ENCODE measurements around the gene TENT4A. TPM values are rescaled to one million over a fixed set of nuclear protein-coding genes. Genes with fewer than 3 reads are reported as not detected.

Gene TENT4A
- total RNA-seq, 4 donors from 2014 or later, result 11.9 to 15.2 (median 12.7) TPM

DNA sequence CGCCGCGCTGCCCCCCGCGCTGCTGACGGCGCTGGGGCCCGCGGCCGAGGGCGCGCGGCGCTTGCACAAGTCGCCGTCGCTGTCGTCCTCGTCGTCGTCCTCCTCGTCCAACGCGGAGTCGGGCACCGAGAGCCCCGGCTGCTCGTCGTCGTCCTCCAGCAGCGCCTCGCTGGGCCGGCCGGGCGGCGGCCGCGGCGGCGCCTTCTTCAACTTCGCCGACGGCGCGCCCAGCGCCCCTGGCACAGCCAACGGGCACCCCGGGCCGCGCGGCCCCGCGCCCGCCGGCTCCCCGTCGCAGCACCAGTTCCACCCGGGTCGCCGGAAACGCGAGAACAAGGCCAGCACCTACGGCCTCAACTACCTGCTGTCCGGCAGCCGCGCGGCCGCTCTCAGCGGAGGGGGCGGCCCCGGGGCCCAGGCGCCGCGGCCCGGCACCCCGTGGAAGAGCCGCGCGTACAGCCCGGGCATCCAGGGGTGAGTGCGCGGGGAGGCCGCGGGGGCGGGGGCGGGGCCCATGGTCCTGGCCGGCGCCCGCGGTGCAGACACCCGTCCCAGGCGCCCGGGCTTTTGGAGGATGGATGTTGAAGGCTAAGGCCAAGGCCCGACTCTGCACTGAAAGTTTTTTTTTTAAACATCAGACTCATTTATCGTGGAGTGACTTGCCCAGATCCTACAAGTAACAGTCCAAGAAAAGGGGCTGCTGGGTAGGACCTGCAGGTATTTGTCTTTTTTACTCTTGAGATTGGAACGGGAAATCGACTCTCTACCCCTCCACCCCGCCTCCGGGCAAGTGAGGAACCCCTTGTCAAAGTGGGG, 1.2 kb downstream of the TENT4A start:
- DNase-seq (no peak), ATAC-seq (no peak)

DNA sequence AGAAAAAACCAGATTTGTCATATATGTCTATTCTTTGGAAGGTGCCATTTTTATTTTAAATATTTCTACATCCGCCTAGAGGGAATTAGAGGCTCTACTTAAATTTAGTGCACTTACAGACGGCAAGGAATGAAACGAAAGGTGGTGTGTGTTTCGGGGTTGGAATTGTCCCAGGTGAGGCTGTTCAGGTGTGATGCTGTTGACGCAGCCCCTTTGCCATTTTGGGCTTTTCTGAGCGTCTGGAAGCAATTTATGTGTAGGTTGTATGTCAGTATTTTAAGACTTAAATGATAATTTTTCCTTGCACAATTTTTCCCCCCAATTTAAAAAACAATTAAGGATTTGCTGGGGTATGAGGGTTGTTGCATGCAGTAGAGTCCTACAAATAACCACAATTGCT, 2.0 kb downstream of the TENT4A start:
- no peak for TF ChIP-seq POLR2A (IDR thresholded peaks at IDR 0.05)
- TF ChIP-seq, protein P1, sequence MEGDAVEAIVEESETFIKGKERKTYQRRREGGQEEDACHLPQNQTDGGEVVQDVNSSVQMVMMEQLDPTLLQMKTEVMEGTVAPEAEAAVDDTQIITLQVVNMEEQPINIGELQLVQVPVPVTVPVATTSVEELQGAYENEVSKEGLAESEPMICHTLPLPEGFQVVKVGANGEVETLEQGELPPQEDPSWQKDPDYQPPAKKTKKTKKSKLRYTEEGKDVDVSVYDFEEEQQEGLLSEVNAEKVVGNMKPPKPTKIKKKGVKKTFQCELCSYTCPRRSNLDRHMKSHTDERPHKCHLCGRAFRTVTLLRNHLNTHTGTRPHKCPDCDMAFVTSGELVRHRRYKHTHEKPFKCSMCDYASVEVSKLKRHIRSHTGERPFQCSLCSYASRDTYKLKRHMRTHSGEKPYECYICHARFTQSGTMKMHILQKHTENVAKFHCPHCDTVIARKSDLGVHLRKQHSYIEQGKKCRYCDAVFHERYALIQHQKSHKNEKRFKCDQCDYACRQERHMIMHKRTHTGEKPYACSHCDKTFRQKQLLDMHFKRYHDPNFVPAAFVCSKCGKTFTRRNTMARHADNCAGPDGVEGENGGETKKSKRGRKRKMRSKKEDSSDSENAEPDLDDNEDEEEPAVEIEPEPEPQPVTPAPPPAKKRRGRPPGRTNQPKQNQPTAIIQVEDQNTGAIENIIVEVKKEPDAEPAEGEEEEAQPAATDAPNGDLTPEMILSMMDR (IDR thresholded peaks at IDR 0.05 in 4 of 5, conservative IDR thresholded peaks at IDR 0.05 in 1 of 5), result no peak
- peak overlapping the region; percentile 41 to 95 (median 77) for H3K27ac ChIP-seq

More for the DNA sequence above, 1.2 kb downstream of the TENT4A start:
- H3K4me3 ChIP-seq, result peak overlapping the region; percentile 58 to 78 (median 62)
- H3K27me3 ChIP-seq, result no peaks in the 10 kb centered on the region
- H3K27ac ChIP-seq, result peak overlapping the region; percentile 74 to 95 (median 77)
- H3K9me3 ChIP-seq, result no peaks in the 10 kb centered on the region
- no peaks in the 10 kb centered on the region for H3K36me3 ChIP-seq
- in situ Hi-C loops (cut with MboI; ENCODE audit: low sequenced_read_pairs in 4 of 4) (loop anchor here in 1 of 4 donors (10.0 kb wide), 1 partner anchor 80 kb away; the partner anchor contains the start of genes NSUN2 and SRD5A1), intact Hi-C loops (cut with DNase I; ENCODE audit: low total_unique reads) (loop anchor here (5.0 to 10.0 kb wide), 6 partner anchors 113 to 1290 kb away; partner anchors contain the start of genes FASTKD3, ICE1, MED10 and MTRR)
- peaks cover 51 to 54% of the 10 kb centered on the region in 2 donors for H3K4me1 ChIP-seq
- no peak for TF ChIP-seq POLR2A (IDR thresholded peaks at IDR 0.05)
- TF ChIP-seq, protein P1 (IDR thresholded peaks at IDR 0.05 in 4 of 5, conservative IDR thresholded peaks at IDR 0.05 in 1 of 5), result no peak

DNA sequence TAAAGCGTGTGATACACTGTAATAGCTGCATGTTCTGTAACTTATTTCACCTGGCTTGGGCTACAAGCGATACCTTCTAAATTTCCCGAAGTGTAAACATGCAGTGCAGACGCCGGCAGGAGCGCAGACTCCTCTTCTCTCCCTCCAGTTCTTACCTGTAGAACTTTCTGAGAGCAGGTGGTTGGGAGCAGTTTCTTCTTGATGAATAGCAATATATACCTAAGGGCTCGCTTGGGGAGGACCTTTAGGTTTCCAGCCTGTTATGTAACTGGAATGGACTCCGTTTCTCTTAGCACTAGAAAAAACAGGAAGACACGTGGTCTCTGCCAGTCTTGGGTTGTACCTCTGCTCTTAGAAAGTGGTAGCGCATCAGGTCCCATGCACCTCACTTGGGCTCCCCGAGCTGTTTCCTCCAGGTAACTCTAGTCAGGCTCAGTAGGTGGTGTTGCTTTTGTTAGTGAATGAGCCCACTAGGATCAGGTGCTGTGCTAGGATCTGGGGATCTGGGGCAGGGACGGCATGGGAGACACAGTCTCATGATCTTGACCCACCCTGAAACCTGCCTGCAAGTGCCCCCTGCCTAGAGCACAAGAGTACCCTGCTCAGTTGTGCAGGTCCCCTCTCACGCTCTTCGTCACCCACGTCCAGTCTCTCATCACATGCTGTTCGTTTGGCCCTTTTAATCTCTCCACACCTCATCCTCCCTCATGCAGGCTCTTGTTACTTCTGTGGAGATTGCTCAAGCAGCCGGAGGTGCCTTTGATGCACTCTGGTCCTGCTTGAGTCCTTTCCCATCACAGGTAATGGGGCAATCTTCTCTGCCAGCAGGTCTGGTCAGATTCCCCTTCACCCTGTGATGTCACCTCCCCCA, 2.8 kb downstream of the TENT4A start:
- DNase-seq, result peak in 1 of 2 donors; percentile 38
- Histone ChIP-seq H3K4me3 (peak overlapping the region; percentile 58 to 78 (median 62)), H3K27ac (peak overlapping the region; percentile 41 to 95 (median 77)), H3K36me3 (no peaks in the 10 kb centered on the region), H3K9me3 (no peaks in the 10 kb centered on the region), H3K4me1 (peaks cover 62 to 70% of the 10 kb centered on the region in 2 donors), H3K27me3 (no peaks in the 10 kb centered on the region)
- ATAC-seq, result no peak
- in situ Hi-C loops (cut with MboI; ENCODE audit: low sequenced_read_pairs in 4 of 4) (loop anchor here in 1 of 4 donors (10.0 kb wide), 1 partner anchor 81 kb away; the partner anchor contains the start of genes NSUN2 and SRD5A1), intact Hi-C loops (cut with DNase I; ENCODE audit: low total_unique reads) (loop anchor here (2.0 to 10.0 kb wide), 4 partner anchors 17 to 1291 kb away; partner anchors contain the start of genes ICE1 and MED10)
- TF ChIP-seq POLR2A (IDR thresholded peaks at IDR 0.05), result peak; percentile 27 to 28
- TF ChIP-seq, protein P1 (IDR thresholded peaks at IDR 0.05 in 4 of 5, conservative IDR thresholded peaks at IDR 0.05 in 1 of 5), result no peak

More for the DNA sequence above, 2.0 kb downstream of the TENT4A start:
- in situ Hi-C loops (cut with MboI; ENCODE audit: low sequenced_read_pairs in 4 of 4), result loop anchor here in 1 of 4 donors (10.0 kb wide), 1 partner anchor 80 kb away; the partner anchor contains the start of genes NSUN2 and SRD5A1
- peak overlapping the region; percentile 58 to 78 (median 62) for H3K4me3 ChIP-seq
- DNase-seq (no peak), ATAC-seq (no peak)
- H3K4me1 ChIP-seq, result peaks cover 55 to 62% of the 10 kb centered on the region in 2 donors
- intact Hi-C loops (cut with DNase I; ENCODE audit: low total_unique reads), result loop anchor here (10.0 kb wide), 3 partner anchors 340 to 1290 kb away; partner anchors contain the start of genes ICE1 and MED10
- no peaks in the 10 kb centered on the region for H3K27me3 ChIP-seq
- H3K9me3 ChIP-seq, result no peaks in the 10 kb centered on the region
- H3K36me3 ChIP-seq, result no peaks in the 10 kb centered on the region

DNA sequence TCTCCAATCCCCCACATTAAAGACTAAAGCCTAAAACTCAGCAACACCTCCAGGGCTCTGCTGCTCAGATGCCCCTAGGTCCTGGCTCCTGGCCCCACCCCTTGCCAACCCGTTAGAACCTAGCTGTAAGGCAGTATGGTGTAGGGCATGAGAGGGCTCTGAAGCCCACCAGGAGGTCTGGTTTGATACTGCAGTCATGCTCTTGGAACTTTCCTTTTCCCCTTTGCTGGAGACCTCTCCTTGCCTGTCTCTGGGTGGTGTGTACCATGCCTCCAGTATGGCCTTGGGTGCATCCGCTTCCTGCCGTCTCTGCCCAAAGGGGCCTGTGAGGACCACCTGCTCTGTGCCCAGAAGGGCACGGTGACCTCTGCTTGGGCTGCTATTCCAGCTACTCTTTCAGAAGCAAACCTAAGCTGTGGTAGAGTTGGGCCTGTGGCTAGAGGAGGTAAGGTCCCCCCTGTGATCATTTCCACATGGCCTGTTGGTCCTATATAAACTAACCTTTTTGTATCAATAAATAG, 3.5 kb downstream of the TENT4A start:
- H3K4me3 ChIP-seq, result peak overlapping the region in 1 of 4 donors; percentile 63
- intact Hi-C loops (cut with DNase I; ENCODE audit: low total_unique reads), result loop anchor here (2.0 to 10.0 kb wide), 4 partner anchors 16 to 1292 kb away; partner anchors contain the start of genes ICE1 and MED10
- no peaks in the 10 kb centered on the region for H3K9me3 ChIP-seq
- H3K4me1 ChIP-seq, result peaks cover 66 to 75% of the 10 kb centered on the region in 2 donors
- ATAC-seq (no peak), DNase-seq (no peak)
- H3K27me3 ChIP-seq, result no peaks in the 10 kb centered on the region
- TF ChIP-seq, protein P1 (IDR thresholded peaks at IDR 0.05 in 4 of 5, conservative IDR thresholded peaks at IDR 0.05 in 1 of 5), result no peak
- no peaks in the 10 kb centered on the region for H3K36me3 ChIP-seq
- in situ Hi-C loops (cut with MboI; ENCODE audit: low sequenced_read_pairs in 4 of 4), result loop anchor here in 1 of 4 donors (10.0 kb wide), 1 partner anchor 82 kb away; the partner anchor contains the start of genes NSUN2 and SRD5A1
- peak overlapping the region; percentile 41 to 95 (median 77) for H3K27ac ChIP-seq
